OCI-M1 (cell line): ENCODE data around the gene HDAC11.

Experiments used
- DNase-seq: peaks from one replicate; lab custom pipeline; 2025; lab: John Stamatoyannopoulos, UW

HDAC11 gene

GRCh38 chr3:13542142-13542541, 62.0 kb downstream of the HDAC11 start:
- DNase-seq: no peak

GRCh38 chr3:13543253-13543652, 63.1 kb downstream of the HDAC11 start:
- no peak for DNase-seq

- DNase-seq: no peak
Measured at GRCh38 chr3:13544293-13544831, 64.3 kb downstream of the HDAC11 start.

- DNase-seq: no peak
Measured at GRCh38 chr3:13544951-13545651, 65.0 kb downstream of the HDAC11 start.

- no peak for DNase-seq
Measured at GRCh38 chr3:13545952-13546454, 65.9 kb downstream of the HDAC11 start.

- peak; percentile 85 for DNase-seq
Measured at GRCh38 chr3:13546667-13547171, 66.6 kb downstream of the HDAC11 start.

GRCh38 chr3:13547591-13548371, 67.7 kb downstream of the HDAC11 start:
- no peak for DNase-seq

GRCh38 chr3:13548696-13549622, 68.9 kb downstream of the HDAC11 start, which contains the start of gene FBLN2:
TSS of gene FBLN2 (plus strand) at chr3:13549125. CDS start at chr3:13570356, 21,231 bp downstream.
- no peak for DNase-seq

GRCh38 chr3:13549623-13550422, 69.7 kb downstream of the HDAC11 start:
- no peak for DNase-seq

GRCh38 chr3:13550423-13550690, 70.3 kb downstream of the HDAC11 start:
- no peak for DNase-seq

- DNase-seq: no peak
Measured at GRCh38 chr3:13550791-13551360, 70.8 kb downstream of the HDAC11 start.

GRCh38 chr3:13552857-13553652, 72.9 kb downstream of the HDAC11 start:
- no peak for DNase-seq

GRCh38 chr3:13553686-13554085, 73.6 kb downstream of the HDAC11 start:
- no peak for DNase-seq

- DNase-seq: no peak
Measured at GRCh38 chr3:13555753-13556152, 75.6 kb downstream of the HDAC11 start.
